Activated naive CD4-positive, alpha-beta T cell treated with Interleukin-2 at 50 U/mL for 16 hours (primary cell): ENCODE results near the gene SLC51A.

Source experiments
- DNase-seq: peaks from one replicate; pipeline ENCODE4 v3.0.0-alpha.2; 2020

Gene SLC51A

DNA sequence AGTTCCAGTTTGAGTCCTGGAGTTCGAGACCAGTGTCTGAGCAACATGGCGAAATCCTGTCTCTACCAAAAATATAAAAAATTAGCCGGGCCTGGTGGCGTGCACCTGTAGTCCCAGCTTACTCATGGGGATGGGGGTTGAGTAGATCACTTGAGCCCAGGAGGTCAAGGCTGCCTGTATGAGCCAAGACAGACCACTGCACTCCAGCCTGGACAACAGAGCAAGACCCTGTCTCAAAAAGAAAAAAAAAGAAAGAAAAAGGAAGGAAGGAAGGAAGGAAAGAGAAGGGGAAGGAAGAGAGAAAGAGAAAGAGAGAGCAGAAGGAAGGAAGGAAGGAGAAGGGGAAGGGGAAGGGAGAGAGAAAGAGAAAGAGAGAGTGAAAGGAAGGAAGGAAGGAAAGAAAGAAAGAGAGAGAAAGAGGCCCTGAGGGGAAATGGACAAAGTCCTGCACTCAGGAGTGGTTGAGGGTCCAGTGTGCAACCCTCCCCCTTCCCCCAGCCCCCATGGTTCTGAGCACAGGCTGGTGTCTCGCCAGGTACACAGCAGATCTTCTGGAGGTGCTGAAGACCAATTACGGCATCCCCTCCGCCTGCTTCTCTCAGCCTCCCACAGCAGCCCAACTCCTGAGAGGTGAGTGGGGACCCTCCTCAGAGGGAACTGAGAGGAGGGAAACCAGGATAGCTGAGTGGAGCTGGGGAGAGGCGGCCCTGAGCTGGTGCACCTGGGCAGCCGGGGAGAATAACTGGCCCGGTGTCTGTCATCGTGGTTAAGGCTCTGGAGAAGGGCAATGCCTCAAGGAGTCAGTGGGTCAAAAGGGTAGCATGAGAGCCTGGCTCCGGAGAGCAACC is 1.2 kb downstream of the SLC51A start:
- DNase-seq = no peak

GRCh38 chr3:196218155-196218712 is 1.9 kb downstream of the SLC51A start:
- no peak for DNase-seq

GRCh38 chr3:196219194-196219969 is 3.0 kb downstream of the SLC51A start:
- DNase-seq = peak; percentile 56

DNA sequence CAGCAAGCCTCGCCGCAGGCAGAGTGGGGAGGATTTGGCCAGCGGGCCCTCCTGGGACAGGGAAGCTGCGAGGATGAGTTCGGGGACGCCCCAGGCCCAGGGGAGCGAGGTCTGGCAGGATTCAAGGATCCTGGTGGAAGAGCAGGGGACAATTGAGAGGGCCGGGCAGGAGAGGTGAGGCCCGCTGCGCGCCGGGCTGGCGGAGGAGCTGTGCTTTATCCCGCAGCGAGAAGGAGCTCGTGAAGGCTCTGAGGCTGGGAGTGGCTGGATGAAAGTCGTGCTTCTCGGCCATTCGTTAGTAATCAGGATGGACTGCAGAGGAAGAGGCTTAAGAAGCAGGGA is 3.6 kb downstream of the SLC51A start:
- no peak for DNase-seq

- DNase-seq = no peak
Observed at GRCh38 chr3:196220587-196220986, 4.3 kb downstream of the SLC51A start.

GRCh38 chr3:196220991-196221390 is 4.7 kb downstream of the SLC51A start:
- no peak for DNase-seq

- no peak for DNase-seq
Observed at GRCh38 chr3:196222876-196223595, 6.7 kb downstream of the SLC51A start.

DNA sequence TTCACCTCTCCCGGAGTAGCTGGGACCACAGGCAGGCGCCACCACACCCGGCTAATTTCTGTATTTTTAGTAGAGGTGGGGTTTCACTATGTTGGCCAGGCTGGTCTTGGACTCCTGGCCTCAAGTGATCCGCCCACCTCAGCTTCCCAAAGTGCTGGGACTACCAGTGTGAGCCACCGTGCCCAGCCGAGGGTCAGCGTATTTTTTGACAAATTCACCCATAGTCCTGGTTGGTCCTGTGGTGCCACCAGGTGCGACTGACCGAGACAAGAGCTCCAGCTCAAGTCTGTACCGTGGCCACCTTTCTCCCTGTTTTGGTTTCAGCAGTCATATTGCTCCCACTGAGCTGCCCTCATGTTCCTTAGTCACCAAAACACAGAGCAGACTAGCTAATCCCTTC is 8.8 kb downstream of the SLC51A start:
- DNase-seq = no peak

DNA sequence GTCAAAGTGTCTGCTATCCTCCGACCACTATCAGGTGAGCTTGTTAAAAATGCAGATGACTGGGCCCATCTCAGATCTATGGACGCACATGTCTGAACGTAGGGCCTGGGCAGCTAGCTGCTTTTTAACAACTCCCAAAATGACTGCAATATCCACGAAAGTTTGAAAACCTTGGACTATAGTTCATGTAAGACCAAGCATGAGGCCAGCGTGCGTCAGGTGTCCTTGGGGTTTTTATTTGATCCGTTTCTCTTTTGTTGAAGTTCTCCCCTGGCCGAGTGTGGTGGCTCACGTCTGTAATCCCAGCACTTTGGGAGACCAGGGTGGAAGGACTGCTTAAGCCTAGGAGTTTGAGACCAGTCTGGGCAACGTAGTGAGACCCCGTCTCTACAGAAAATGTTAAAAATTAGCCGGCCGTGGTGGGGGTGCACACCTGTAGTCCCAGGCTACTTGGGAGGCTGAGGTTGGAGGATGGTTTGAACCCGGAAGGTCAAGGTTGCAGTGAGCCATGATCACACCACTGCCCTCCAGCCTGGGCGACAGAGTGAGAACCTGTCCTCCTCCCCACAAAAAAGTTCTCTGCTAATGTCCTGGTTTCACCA is 9.5 kb downstream of the SLC51A start:
- no peak for DNase-seq

GRCh38 chr3:196227121-196227561 is 10.8 kb downstream of the SLC51A start:
- no peak for DNase-seq

DNA sequence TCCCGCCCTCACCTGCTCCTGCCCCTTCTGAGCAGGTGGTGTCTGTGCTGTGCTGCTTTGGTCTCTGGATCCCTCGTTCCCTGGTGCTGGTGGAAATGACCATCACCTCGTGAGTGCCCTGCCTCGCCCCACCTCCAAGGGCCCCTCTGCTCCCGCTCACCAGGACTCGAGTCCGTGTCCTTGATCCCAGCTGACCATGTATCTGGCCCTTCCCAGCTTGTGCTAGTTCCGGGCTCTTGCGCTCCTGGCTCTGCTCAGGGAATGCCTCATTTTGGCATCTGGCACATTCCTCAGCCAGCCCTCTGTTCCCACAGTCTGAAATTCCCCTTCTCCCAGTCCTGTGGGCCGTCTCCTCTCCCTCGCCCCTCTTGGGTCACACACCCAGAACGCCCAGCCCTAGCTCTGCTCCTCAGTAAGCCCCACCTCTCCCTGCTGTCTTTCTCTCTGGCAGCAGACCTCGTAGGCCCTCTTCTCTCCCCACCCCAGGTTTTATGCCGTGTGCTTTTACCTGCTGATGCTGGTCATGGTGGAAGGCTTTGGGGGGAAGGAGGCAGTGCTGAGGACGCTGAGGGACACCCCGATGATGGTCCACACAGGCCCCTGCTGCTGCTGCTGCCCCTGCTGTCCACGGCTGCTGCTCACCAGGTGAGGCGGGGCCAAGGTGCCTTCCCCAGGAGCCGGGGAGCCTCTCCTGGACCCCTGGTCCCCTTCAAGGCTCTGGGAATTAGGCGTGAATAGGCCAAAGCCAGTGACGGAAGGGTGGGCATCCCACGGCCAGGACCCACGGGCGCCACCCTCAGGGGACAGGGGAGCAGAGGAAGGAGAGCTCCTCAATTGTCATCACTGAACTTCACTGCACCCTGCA is 11.5 kb downstream of the SLC51A start:
- no peak for DNase-seq

- DNase-seq = no peak
Observed at GRCh38 chr3:196232154-196232881, 16.0 kb downstream of the SLC51A start.

GRCh38 chr3:196232882-196233251 is 16.5 kb downstream of the SLC51A start:
- DNase-seq = no peak

DNA sequence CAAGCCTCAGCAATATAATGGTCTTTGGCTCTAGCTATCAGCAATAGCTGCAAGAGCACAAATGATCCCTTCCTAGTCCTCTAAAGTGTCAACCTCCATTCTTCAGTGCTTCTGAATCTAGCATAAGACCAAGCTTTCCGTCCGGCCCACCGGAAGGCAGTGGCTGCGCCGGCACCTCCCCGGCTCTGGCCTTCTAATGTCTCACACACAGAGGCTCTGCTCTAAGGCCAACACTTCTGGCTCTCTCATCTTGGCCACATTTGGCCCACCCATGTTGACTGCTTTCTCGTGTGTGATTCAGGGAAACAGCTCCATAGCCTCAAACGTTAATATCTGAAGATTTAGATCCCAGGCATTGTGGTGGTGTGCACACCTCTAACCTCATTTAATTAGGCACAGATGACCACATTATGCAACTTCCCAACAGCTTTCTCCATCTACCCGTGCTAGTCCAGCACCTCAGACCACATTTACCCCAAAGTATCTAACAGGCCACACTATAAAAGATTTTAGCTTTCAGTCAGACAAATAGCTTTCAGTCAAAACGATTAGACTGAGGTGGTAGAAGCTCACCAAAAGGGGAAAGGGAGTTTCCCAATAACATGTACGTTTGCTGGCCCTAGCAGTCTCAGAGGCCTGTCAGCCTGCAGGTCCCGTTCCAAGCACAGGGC is 19.3 kb downstream of the SLC51A start:
- DNase-seq = no peak

GRCh38 chr3:196236223-196236622 is 19.9 kb downstream of the SLC51A start:
- no peak for DNase-seq

GRCh38 chr3:196237203-196237602 is 20.9 kb downstream of the SLC51A start:
- no peak for DNase-seq

DNA sequence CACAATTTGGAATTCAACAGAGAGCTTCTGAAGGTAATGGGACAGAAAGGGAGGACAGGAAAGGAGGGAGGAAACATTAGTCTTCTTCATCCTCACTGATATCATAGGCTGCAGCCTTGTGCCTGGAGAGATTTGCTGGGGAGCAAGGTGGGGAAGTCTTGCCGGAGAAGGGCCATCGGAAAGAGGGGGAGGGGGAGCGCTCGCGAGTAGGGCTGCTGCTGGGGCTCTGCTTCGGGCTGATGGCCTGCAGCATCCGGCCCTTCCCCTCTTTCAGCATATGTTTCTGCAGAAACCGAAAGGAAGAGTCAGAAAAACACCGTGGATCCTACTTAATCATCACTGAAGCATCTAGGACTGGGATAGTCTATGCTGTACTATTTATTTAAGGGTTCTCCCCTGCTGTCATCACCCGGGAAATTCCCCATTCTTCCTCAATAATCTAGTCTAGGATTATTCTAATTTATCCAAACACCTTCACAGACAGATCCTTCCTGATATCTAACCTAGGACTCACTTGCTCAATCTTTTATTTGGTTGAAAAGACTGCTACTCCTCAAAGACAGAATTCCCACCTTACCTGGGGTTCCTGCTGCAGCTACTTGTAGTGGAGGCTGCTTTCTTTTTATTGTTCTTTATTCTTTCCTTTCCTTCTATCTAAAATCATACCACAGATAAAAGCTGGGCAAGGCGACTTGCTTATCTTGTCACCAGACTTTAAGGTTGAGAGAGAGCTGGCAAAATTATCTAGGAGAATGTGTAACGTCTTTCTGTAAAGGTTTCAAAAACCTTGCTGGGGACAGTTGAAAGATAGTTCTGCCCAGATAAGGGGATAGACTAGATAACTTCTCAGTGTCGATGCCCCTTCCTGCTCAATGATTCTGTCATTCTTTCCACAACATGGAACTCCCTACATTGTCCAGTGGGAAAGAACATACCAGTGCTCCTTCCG is 22.6 kb downstream of the SLC51A start:
- DNase-seq = no peak

DNA sequence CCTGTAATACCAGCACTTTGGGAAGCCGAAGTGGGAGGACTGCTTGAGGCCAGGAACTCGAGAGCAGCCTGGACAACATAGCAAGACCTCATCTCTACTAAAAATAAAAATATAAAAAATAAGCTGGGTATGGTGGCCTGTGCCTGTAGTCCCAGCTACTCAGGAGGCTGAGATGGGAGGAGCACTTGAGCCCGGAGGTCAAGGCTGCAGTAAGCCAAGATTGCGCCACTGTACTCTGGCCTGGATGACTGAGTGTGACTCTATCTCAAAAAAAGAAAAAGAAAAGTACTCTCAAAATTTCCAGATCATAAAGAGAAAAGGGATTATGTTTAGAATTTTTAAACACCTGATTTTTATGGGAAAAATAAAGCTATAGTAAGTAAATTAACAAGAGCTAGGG is 24.1 kb downstream of the SLC51A start:
- DNase-seq = no peak

DNA sequence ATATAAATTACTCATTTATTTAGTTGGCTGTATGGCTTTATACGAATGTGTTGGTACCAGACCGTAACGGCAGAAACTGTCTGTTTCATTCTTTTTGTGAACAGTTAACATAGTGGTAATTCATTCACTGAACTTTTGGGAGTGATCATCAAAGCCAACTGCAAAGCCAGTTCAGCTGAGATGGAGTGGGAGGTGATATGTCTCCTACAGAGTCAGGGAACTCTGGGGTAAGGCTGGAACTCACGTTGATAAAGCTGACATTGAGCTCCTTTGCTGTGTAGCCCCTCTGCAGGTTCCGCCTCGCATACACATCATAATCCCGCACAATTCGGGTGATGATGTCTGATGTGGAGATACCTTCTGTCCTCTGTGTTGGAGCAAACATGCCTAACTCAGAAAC is 25.4 kb downstream of the SLC51A start:
- DNase-seq = no peak
